GM12801 (cell line): ENCODE data around the gene MAGEA8.

Experiments used
- TF ChIP-seq, protein P1 (sequence below): IDR thresholded peaks from one replicate; pipeline ENCODE4 v1.5.1; 2011; ENCODE audit warnings: control low read depth; ENCODE audit not compliant: insufficient read length; ENCODE audit errors: extremely low read depth

The MAGEA8 gene

DNA sequence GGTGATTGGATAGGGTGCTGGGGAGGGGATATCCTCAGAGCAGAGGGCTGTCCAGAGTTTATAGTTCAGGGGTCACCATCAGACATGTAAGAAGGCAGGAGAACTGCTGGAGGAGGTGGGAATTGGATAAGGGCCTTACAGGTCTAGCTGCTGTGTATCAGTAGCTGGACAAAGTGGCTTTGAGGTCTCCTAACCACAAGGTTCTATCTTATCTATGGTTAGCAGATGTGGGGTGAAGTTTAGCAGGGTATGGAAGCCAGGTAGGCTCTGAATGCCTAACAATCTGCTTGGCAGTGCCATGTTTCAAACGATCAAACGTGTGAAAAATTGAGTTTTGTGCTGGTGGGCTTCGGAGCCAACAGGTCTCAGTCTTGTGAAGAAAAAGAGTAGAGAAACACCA is 32.1 kb upstream of the MAGEA8 start:
- TF ChIP-seq, protein P1, sequence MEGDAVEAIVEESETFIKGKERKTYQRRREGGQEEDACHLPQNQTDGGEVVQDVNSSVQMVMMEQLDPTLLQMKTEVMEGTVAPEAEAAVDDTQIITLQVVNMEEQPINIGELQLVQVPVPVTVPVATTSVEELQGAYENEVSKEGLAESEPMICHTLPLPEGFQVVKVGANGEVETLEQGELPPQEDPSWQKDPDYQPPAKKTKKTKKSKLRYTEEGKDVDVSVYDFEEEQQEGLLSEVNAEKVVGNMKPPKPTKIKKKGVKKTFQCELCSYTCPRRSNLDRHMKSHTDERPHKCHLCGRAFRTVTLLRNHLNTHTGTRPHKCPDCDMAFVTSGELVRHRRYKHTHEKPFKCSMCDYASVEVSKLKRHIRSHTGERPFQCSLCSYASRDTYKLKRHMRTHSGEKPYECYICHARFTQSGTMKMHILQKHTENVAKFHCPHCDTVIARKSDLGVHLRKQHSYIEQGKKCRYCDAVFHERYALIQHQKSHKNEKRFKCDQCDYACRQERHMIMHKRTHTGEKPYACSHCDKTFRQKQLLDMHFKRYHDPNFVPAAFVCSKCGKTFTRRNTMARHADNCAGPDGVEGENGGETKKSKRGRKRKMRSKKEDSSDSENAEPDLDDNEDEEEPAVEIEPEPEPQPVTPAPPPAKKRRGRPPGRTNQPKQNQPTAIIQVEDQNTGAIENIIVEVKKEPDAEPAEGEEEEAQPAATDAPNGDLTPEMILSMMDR = no peak

DNA sequence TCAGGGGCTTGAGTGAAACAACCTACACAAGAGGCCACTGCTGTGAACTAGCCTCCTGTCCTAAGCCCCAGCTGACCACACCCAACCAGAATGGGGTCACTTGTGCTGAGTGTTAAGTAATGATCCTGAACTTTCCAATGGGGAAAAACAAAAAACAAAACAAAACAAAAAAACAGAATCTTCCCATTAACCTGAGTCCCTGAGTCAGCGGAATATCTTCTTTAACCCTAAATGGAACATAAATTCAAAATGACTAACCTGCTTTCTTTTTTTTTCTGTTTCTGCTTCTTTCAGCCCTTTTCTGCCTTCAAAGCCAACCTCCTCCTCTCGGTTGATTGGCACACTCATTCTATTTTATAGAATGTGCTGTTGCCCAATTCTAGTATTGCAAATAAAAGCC is 31.2 kb upstream of the MAGEA8 start:
- TF ChIP-seq, protein P1 = no peak

DNA sequence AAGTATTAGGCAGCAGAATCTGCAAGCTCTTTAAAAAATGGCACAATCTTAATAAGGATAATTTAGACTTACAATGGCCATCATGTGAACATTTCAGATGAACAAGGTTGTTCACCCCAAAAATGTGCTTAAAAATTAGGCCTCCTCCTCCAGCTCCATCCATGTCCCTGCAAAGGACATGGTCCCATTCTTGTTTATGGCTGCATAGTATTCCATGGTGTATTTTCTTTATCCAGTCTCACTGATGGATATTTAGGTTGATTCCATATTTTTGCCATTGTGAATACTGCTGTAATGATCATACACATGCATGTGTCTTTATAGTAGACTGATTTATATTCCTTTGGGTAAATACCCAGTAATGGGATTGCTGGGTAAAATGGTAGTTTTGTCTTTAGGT is 29.1 kb upstream of the MAGEA8 start:
- TF ChIP-seq, protein P1 = no peak

DNA sequence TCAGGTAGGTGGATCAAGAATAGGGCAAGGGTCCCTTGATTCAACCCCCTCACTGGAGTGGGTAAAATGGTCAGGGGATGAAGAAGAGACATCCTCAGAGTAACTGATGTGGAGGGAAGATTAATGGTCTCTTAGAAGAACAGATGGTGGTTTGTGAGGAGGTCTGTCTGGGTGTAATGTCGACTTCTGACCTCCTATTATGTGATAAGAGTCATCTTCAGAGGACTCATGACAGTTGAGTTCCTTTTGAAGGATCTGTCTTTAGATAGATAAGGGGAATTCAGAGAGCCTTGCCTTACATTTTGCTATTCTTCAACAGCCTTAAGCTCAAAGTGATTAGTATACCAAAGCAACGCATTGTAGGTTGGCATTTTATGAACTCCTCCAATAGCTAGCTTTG is 27.1 kb upstream of the MAGEA8 start:
- TF ChIP-seq, protein P1 = no peak

DNA sequence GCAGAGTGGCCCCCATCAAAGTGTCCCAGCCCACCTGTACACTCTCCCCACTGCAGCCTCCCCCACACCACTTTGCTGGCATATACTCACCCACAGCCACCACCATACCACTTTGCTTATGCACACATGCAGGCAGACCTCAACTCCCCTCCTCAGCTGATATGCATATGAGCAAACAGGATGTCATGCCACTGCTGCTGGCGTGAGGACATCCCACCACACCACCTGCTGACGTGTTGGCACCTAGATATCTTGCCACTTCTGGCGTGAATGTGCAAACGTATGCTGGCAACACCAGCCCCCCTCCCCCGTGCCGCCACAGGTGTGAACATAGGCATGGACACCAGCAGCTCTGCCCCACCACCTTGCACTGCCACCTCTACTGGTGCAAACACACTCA is 22.4 kb upstream of the MAGEA8 start:
- TF ChIP-seq, protein P1 = no peak

DNA sequence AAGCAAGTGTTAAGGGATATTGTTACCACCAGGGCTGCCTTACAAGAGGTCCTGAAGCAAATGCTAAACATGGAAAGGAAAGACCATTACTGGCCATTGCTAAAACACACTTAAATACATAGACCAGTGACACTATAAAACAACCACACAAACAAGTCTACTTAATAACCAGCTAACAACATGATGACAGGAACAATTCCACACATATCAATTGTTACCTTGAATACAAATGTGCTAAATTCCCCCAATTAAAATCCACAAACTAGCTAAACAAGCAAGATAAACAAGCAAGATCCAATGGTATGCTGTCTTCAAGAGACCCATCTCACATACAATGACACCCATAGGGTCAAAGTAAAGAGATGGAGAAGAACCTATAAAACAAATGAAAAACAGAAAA is 20.5 kb upstream of the MAGEA8 start:
- TF ChIP-seq, protein P1 = no peak

DNA sequence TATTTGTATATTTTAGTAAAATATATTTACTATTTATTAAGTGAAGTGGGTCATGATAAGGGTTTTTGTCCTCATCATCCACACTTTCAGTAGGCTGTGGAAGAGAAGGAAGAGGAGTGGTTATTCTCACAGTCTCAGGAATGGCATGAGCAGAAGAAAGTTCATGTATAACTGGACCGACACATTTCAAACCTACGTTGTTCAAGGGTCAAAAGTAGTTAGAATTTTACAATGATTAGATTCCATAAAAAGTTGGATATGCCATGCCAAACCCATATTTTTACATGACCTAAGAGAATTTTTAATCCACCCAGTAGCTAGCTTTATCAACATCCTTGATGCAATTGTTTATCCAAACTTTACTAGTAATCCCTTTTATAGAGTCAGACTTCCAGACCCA is 15.6 kb upstream of the MAGEA8 start:
- TF ChIP-seq, protein P1 = no peak

DNA sequence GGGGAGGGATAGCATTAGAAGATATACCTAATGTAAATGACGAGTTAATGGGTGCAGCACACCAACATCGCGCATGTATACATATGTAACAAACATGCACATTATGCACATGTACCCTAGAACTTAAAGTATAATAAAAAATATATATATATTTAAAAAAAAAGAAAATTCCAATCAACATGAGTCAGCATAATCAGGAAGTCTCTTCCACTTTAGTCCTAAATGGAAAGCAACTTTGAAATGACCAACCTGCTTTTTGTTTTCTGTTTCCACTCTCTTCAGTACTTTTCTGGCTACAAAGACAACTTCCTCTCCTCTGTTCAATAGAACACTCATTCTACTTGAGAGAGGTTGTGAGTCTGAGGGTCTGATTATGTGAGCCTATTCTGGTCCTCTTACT is 13.5 kb upstream of the MAGEA8 start:
- TF ChIP-seq, protein P1 = no peak
